ENCODE results near the gene CSTF3.

- no peak for TF ChIP-seq CTCF (IDR thresholded peaks at IDR 0.05)
- TF ChIP-seq POLR2AphosphoS5 (IDR thresholded peaks at IDR 0.05) = no peak
These were observed 17.3 kb upstream of the CSTF3 start for GRCh38 chr11:33178443-33179180.
